Activated T-cell treated with anti-CD3 and anti-CD28 coated beads, Interleukin-2, amount 50 U/mL, for 1 hour (primary cell): ENCODE measurements around the gene CCT3.

Experiments
- DNase-seq: peaks from one replicate; pipeline ENCODE4 v3.0.0-alpha.2; 2020

The CCT3 gene

GRCh38 chr1:156276532-156276931 is 61.6 kb downstream of the CCT3 start:
- DNase-seq: no peak

DNA sequence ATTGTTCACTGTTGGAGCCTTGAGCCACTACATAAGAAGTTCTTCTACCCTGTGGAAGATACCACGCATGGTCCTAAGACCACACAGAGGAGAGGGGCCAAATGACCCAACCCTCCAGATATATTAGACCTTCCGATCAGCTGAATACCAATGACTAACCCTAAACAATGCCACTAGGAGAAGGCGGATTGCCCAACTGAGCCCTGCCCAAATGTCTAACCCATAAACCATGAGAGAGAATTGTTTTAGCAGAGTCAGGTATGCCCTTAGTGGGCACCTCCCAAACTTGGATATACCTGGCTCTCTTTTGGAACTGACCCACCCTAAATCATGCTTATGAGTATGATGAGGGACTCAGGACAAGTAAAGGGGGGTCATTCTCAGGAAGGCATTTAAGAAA is 67.8 kb downstream of the CCT3 start:
- no peak for DNase-seq

DNA sequence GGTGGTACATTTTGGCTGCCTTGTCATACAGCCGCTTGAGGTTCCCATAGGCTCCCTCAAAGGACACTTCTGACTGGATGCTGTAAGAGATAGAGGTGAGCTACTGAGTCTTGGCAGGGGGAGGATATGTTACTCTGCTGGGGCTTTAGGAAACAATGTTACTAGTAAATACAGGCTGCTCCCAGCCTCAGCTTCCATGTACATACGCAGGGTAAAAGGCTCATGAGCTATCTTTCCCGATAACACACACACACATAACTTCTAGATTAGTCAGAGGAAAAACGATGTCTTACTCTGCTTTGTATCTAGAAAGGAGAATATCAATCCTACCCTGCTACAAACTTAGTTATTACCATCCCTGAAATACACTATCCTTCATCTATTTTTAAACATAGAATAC is 69.8 kb downstream of the CCT3 start:
- DNase-seq: no peak

GRCh38 chr1:156266051-156266450 is 72.0 kb downstream of the CCT3 start:
- no peak for DNase-seq

DNA sequence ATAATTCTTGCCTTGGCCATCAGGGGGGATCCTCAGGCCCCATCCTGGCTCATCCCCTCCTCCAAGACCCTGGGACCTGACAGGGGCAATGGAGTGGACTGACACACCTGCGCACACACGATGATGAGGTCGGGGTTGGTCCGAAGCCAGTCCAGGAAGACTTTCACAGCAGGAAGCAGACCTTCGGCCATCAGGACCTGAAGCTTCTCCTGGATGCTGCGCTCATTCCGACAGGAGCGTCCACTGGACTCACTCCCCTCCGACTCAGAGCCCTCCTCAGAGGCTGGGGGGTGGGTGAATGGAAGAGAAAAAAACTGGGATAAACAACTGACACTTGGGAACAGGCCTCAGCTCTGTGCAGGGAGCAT is 74.8 kb downstream of the CCT3 start:
- DNase-seq: no peak

DNA sequence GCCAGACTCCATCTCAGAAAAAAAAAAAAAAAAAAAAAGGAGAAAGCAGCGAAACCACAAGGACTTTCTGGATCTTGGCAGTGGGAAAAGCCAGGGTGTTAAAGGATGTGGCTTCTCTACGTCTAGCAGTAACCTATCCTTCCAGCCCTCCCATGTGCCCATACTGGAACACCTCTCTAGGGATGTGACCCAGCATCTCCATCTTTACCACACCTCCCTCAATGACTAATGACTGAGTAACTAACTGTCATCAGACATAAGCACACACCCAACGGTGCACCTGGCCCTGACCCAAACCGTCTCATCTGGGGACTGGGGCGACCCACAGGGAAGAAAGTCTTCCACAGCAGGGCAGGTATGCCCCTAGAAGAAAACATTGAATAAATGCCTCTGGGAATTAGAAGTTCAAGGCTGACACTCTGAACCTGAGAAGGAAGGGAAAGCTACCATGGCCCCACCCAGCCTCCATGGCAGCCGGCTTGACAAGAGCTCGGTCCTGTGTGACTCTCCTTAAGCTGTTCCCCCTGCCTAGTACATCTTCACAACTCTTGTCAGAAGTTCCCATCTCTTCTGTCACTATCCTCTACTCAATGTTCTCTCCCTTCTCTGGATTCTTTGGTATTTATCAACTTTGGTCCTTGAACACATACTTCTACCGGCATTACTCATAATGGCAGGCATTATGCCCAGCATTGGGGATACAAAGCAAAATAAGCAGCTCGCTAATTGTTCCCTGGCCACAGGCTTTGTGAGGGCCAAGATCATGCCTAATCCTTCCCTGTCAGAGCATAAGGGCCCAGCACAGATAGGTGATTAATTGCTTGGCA is 75.4 kb downstream of the CCT3 start:
- DNase-seq: no peak

DNA sequence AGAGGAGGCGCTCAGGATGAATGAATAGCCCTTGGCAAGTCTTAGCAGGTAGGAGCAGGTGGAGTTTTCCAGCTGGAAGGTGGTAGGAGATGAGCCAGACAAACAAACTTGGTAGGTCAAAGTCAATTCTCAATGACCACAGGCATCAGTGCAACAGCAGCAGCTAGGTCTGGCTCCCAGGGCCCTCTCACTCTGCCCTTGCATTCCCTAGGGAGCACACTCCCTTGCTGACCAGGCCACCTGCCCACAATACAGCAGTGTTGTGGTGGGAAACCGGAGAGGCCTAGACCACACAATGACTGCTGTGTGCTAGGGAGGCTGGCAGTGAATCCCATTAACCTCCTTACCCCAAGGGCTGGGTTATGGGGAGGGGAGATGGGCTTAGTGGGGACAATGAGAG is 77.2 kb downstream of the CCT3 start:
- no peak for DNase-seq

DNA sequence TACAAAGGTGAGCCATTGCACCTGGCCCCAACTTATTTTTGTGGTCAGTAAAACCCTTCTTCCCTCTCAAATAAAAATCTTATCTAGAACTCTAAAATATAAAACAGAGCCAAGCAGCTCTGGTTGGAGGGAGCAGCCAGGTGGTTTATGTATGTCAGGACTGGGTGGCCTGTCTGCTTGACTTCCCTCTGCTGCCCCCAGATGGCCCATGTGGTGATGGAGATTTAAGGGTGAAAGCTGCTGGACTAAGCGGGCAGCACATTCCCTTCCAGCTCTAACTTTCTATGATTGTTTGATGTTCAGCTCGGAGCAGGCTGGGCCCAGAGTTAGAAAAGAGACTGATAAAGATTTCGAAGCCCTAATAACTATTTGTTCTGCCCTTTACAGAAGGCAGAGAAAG is 78.3 kb downstream of the CCT3 start:
- no peak for DNase-seq
